ENCODE measurements around the gene SNX9. TPM values are rescaled to one million over a fixed set of nuclear protein-coding genes. Genes with fewer than 3 reads are reported as not detected.
"Not testable (repeated sequence)": the region's sequence is repeated elsewhere in the genome, so short reads cannot be mapped to it uniquely, and the experiment has no call there.

Gene SNX9
- total RNA-seq, 1 donor from 2014 or later: 53.4 TPM

DNA sequence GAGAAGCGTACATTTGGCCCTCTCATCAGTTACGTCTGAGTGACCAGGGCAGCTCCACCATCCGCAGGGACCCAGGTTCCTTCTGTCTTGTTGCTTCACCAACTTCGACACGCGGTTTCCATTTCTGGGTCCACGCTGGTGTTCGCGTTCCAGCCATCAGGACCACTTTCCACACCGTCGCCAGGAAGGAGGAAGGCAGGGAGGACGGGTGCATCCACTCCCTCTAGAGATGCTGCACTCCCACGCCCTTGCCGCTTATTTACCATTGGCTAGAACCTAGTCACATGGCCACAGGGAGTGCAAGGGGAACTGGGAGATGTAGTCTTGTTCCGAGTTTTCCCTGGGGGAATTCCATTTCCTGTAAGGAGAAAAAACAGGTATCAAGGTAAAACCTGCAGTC, 33.2 kb upstream of the SNX9 start:
- H3K4me3 Mint-ChIP-seq: no peak overlapping the region
- no peak overlapping the region for H3K27ac Mint-ChIP-seq
- H3K4me1 Mint-ChIP-seq (ENCODE audit: low read depth): peaks cover 12% of the 10 kb centered on the region
- peaks cover 27% of the 10 kb centered on the region for H3K27me3 Mint-ChIP-seq (ENCODE audit: insufficient read depth)
- H3K9me3 Mint-ChIP-seq: peaks cover 6% of the 10 kb centered on the region
- no peak for DNase-seq (ENCODE audit: low spot score)
- intact Hi-C loops (cut with micrococcal nuclease): no loop called here
- peaks cover 2% of the 10 kb centered on the region for H3K36me3 Mint-ChIP-seq (ENCODE audit: low read depth)

DNA sequence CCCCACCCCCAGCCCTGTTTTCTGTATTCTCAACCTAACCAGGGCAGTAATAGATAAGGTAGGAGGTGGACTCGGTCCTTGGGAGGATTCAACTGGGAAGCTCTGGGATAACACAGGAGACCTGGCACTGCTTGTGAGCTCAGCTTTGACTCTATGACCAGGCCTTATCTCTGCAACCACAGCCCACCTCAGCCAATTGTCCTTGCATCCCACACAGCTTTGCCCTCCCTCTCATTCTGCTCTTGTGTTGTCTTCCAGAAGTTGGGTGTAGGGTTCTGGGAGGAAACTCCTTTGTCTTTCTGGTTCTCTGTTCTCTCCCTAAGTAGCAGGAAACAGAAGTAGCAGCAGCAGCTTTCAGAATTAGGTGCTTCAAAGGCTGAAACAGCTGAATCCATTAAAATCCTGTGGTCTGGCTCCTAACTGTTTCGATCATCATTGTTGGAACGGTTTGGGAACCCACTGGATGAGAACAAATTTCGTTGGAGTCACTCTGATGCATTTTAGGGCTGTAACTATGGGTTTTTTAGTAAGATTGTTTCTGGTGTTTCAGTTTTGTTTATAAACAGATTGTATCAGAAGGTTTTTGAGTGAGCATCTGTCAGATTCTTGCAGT, 32.4 kb upstream of the SNX9 start:
- peaks cover 12% of the 10 kb centered on the region for H3K4me1 Mint-ChIP-seq (ENCODE audit: low read depth)
- H3K4me3 Mint-ChIP-seq: no peak overlapping the region
- peaks cover 24% of the 10 kb centered on the region for H3K27me3 Mint-ChIP-seq (ENCODE audit: insufficient read depth)
- DNase-seq (ENCODE audit: low spot score): no peak
- intact Hi-C loops (cut with micrococcal nuclease): no loop called here
- no peak overlapping the region for H3K27ac Mint-ChIP-seq
- peaks cover 2% of the 10 kb centered on the region for H3K36me3 Mint-ChIP-seq (ENCODE audit: low read depth)
- H3K9me3 Mint-ChIP-seq: peaks cover 6% of the 10 kb centered on the region

- peaks cover 28% of the 10 kb centered on the region for H3K27me3 Mint-ChIP-seq (ENCODE audit: insufficient read depth)
- intact Hi-C loops (cut with micrococcal nuclease): no loop called here
- no peak for DNase-seq (ENCODE audit: low spot score)
- peaks cover 6% of the 10 kb centered on the region for H3K9me3 Mint-ChIP-seq
- H3K27ac Mint-ChIP-seq: no peak overlapping the region
- peaks cover 2% of the 10 kb centered on the region for H3K36me3 Mint-ChIP-seq (ENCODE audit: low read depth)
- H3K4me1 Mint-ChIP-seq (ENCODE audit: low read depth): peaks cover 12% of the 10 kb centered on the region
- H3K4me3 Mint-ChIP-seq: no peak overlapping the region
Observed at GRCh38 chr6:157791450-157791849, 31.6 kb upstream of the SNX9 start.

DNA sequence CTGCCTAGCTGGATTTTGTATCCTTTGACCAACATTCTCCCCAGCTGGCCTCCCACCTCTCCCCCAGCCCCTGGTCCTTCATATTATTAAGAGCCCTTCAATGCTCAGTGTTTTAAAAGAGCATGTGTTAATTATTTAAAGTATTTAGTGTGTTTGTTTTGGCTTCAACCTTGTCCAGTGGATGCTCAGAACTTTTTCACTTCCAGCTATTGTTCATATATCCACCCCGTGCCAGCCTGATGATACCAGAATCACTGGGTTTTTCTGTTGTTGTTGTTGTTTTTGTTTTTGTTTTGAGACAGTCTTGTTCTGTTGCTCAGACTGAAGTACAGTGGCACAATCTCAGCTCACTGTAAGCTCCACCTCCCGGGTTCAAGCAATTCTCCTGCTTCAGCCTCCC, 30.4 kb upstream of the SNX9 start:
- intact Hi-C loops (cut with micrococcal nuclease): no loop called here
- Mint-ChIP-seq H3K27ac (no peak overlapping the region), H3K9me3 (peaks cover 6% of the 10 kb centered on the region), H3K4me1 (ENCODE audit: low read depth) (peaks cover 14% of the 10 kb centered on the region), H3K4me3 (no peak overlapping the region), H3K36me3 (ENCODE audit: low read depth) (peaks cover 2% of the 10 kb centered on the region), H3K27me3 (ENCODE audit: insufficient read depth) (peaks cover 29% of the 10 kb centered on the region)
- DNase-seq (ENCODE audit: low spot score): no peak

- H3K4me3 Mint-ChIP-seq; H3K36me3 Mint-ChIP-seq (ENCODE audit: low read depth); intact Hi-C loops (cut with micrococcal nuclease); DNase-seq (ENCODE audit: low spot score); H3K27ac Mint-ChIP-seq: not testable (repeated sequence)
- Mint-ChIP-seq H3K4me1 (ENCODE audit: low read depth) (peaks cover 28% of the 10 kb centered on the region), H3K9me3 (peaks cover 16% of the 10 kb centered on the region), H3K27me3 (ENCODE audit: insufficient read depth) (peaks cover 37% of the 10 kb centered on the region)
Observed at GRCh38 chr6:157794012-157794411, 29.0 kb upstream of the SNX9 start.

DNA sequence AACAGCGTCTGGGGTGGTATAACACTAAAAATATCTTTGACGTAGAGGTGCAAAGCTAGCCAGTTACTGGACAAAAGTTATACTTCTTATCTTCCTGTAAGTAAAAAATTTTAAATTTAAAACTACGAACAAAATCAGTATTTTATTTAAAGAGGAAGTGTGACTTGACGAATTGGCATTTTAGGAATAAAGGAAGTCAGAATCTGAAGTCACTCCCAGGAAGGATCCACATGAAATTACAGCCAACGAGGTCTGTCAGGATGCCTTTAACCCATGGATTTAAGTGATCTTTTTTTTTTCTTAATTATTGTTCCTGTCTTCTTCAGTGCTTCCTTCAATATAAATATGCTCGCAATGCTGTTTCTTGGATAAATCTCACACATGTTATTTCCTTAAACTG, 27.2 kb upstream of the SNX9 start:
- peaks cover 8% of the 10 kb centered on the region for H3K36me3 Mint-ChIP-seq (ENCODE audit: low read depth)
- no peak overlapping the region for H3K27ac Mint-ChIP-seq
- no peak for DNase-seq (ENCODE audit: low spot score)
- intact Hi-C loops (cut with micrococcal nuclease): no loop called here
- no peak overlapping the region for H3K4me3 Mint-ChIP-seq
- H3K9me3 Mint-ChIP-seq: peaks cover 23% of the 10 kb centered on the region
- peaks cover 40% of the 10 kb centered on the region for H3K4me1 Mint-ChIP-seq (ENCODE audit: low read depth)
- peaks cover 35% of the 10 kb centered on the region for H3K27me3 Mint-ChIP-seq (ENCODE audit: insufficient read depth)

DNA sequence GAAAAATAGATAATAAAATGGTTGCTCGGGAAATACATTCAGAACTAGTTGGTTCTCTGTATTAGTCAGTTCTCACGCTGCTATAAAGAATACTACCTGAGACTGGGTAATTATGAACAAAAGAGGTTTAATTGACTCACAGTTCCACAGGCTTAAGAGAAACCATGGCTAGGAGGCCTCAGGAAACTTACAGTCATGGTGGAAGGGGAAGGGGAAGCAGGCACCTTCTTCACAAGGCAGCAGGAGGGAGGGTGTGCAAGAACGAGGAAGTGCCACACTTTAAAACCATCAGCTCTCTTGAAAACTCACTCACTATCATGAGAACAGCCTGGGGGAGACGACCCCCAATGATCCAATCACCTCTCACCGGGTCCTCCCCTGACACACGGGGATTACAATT, 24.2 kb upstream of the SNX9 start:
- peaks cover 22% of the 10 kb centered on the region for H3K9me3 Mint-ChIP-seq
- H3K4me3 Mint-ChIP-seq: no peak overlapping the region
- peaks cover 34% of the 10 kb centered on the region for H3K27me3 Mint-ChIP-seq (ENCODE audit: insufficient read depth)
- H3K36me3 Mint-ChIP-seq (ENCODE audit: low read depth): peaks cover 8% of the 10 kb centered on the region
- no peak overlapping the region for H3K27ac Mint-ChIP-seq
- peaks cover 58% of the 10 kb centered on the region for H3K4me1 Mint-ChIP-seq (ENCODE audit: low read depth)
- DNase-seq (ENCODE audit: low spot score): no peak
- intact Hi-C loops (cut with micrococcal nuclease): no loop called here

DNA sequence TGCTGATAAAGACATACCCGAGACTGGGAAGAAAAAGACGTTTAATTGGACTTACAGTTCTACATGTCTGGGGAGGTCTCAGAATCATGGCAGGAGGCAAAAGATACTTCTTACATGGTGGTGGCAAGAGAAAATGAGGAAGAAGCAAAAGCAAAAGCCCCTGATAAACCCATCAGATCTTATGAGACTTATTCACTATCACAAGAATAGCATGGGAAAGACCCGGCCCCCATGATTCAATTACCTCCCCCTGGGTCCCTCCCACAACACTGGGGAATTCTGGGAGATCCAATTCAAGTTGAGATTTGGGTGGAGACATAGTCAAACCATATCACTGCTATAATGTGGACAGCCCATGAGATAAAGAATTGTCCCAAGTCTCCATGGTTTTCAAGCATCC, 23.5 kb upstream of the SNX9 start:
- DNase-seq (ENCODE audit: low spot score); H3K4me3 Mint-ChIP-seq; H3K36me3 Mint-ChIP-seq (ENCODE audit: low read depth); intact Hi-C loops (cut with micrococcal nuclease); H3K27ac Mint-ChIP-seq: not testable (repeated sequence)
- Mint-ChIP-seq H3K4me1 (ENCODE audit: low read depth) (peaks cover 59% of the 10 kb centered on the region), H3K9me3 (peaks cover 17% of the 10 kb centered on the region), H3K27me3 (ENCODE audit: insufficient read depth) (peaks cover 35% of the 10 kb centered on the region)

DNA sequence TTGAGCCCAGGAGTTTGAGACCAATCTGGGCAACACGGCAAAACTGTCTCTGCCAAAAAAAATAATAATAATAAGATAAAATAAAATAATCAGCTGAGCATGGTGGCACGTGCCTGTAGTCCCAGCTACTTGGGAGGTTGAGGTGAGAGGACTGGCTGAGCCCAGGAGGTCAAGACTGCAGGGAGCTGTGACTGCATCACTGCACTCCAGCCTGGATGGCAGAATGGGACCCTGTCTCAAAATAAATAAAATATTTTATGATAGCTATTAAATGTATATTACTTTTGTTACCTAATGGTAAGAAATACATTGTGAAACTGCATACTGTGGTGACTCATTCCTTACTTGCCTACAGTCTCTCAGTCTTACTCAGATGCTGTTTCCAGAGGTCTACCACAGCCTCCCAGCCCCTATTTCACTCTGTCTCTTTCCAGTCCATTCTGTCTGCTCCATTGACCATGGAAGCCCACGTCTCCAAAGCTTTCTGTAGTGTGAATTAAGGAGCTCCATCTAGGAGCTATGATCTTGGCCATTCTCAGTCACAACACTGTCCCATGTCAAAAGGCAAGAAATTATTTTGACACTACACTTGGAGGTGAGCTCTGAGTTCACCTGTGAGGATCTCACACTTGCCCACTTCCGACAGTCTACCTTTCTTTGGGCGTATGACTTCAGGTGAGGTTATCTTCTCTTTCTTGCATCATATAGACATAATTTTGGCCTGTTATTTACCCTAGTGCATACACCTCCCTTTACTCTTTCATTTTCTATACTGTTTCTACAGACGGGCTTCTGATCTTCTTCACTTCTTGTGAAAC, 22.4 kb upstream of the SNX9 start:
- H3K9me3 Mint-ChIP-seq: peaks cover 22% of the 10 kb centered on the region
- intact Hi-C loops (cut with micrococcal nuclease): loop anchor here (1.0 to 2.0 kb wide), 5 partner anchors 14 to 72 kb away; no protein-coding TSS in a partner anchor

GRCh38 chr6:157804448-157805327, 18.4 kb upstream of the SNX9 start:
- H3K27me3 Mint-ChIP-seq (ENCODE audit: insufficient read depth): peaks cover 24% of the 10 kb centered on the region
- DNase-seq (ENCODE audit: low spot score): no peak
- H3K9me3 Mint-ChIP-seq: peaks cover 28% of the 10 kb centered on the region
- H3K4me1 Mint-ChIP-seq (ENCODE audit: low read depth): peaks cover 39% of the 10 kb centered on the region
- H3K36me3 Mint-ChIP-seq (ENCODE audit: low read depth): peaks cover 9% of the 10 kb centered on the region
- no peak overlapping the region for H3K4me3 Mint-ChIP-seq
- intact Hi-C loops (cut with micrococcal nuclease): loop anchor here (1.0 kb wide), 1 partner anchor 8 kb away; no protein-coding TSS in a partner anchor
- no peak overlapping the region for H3K27ac Mint-ChIP-seq

More for the DNA sequence above, 22.4 kb upstream of the SNX9 start:
- peak overlapping the region; percentile 84 for H3K27ac Mint-ChIP-seq
- H3K4me3 Mint-ChIP-seq: peak overlapping the region; percentile 45
- H3K36me3 Mint-ChIP-seq (ENCODE audit: low read depth): peaks cover 6% of the 10 kb centered on the region
- H3K4me1 Mint-ChIP-seq (ENCODE audit: low read depth): peaks cover 62% of the 10 kb centered on the region
- peaks cover 34% of the 10 kb centered on the region for H3K27me3 Mint-ChIP-seq (ENCODE audit: insufficient read depth)
- peak; percentile 29 for DNase-seq (ENCODE audit: low spot score)

- DNase-seq (ENCODE audit: low spot score): no peak
- Mint-ChIP-seq H3K9me3 (peaks cover 29% of the 10 kb centered on the region), H3K27me3 (ENCODE audit: insufficient read depth) (peaks cover 23% of the 10 kb centered on the region), H3K27ac (no peak overlapping the region), H3K4me1 (ENCODE audit: low read depth) (peaks cover 31% of the 10 kb centered on the region), H3K4me3 (no peak overlapping the region), H3K36me3 (ENCODE audit: low read depth) (peaks cover 9% of the 10 kb centered on the region)
- intact Hi-C loops (cut with micrococcal nuclease): no loop called here
Observed at GRCh38 chr6:157806131-157806855, 16.8 kb upstream of the SNX9 start.

DNA sequence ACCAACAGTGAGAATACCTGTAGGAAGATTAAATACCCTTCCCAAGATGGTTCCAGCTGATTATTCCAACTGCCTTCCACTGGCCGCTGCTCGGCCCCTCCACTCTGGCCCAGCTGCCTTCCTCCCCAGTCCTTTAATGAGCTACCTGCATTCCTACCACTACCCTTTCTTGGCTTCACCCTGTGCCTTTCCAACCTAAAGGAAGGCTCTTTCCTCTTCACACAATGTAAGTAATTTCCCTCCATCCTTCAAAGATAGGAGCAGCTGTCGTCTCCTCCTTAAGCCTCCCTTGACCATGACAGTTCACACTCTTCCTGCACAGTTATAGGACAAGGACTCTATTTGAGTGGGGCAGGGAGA, 16.2 kb upstream of the SNX9 start:
- H3K27ac Mint-ChIP-seq: peak overlapping the region; percentile 21

More for the DNA sequence above, 16.2 kb upstream of the SNX9 start:
- peaks cover 29% of the 10 kb centered on the region for H3K4me1 Mint-ChIP-seq (ENCODE audit: low read depth)
- DNase-seq (ENCODE audit: low spot score): no peak
- H3K4me3 Mint-ChIP-seq: no peak overlapping the region
- H3K9me3 Mint-ChIP-seq: peaks cover 32% of the 10 kb centered on the region
- peaks cover 9% of the 10 kb centered on the region for H3K36me3 Mint-ChIP-seq (ENCODE audit: low read depth)
- H3K27me3 Mint-ChIP-seq (ENCODE audit: insufficient read depth): peaks cover 22% of the 10 kb centered on the region
- intact Hi-C loops (cut with micrococcal nuclease): no loop called here
